Activated CD8-positive, alpha-beta memory T cell treated with anti-CD3 and anti-CD28 coated beads, Interleukin-2, amount 50 U/mL, for 4 hours (primary cell): ENCODE data around the gene GFI1B.
"Not testable (repeated sequence)": the region's sequence is repeated elsewhere in the genome, so short reads cannot be mapped to it uniquely, and the experiment has no call there.

ENCODE experiments used
- DNase-seq: peaks from one replicate; pipeline ENCODE4 v3.0.0-alpha.2; 2020

Gene GFI1B

GRCh38 chr9:132978451-132979131, at the start of gene GFI1B:
TSS of gene GFI1B (plus strand) at chr9:132978694. CDS start at chr9:132986679, 7,985 bp downstream.
- no peak for DNase-seq

DNA sequence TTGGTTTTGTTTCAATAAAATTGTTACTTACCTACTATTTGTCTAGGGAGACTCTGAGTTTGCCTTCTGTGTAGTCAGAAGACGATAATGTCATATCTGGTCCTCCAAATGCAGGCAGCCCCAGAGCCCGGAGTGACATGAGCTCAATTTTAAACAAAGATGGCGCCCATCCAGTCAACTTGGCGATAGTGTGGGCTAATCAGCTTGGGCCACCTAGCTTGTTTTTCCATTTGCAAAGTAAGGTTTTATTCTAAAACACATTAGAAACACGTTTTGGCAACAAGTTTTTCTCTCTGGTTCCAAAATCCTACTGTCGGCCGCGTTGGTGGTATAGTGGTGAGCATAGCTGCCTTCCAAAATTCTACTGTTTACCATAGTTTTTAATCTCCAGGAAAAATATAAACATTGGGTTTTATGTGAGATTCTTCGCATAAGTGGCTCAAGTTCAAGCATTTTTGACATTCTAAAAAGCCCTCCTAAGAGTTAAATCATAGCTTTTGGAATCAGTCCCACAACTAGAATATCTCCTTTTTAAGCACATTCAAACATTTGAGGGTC, 47.2 kb upstream of the GFI1B start:
- DNase-seq, result no peak

DNA sequence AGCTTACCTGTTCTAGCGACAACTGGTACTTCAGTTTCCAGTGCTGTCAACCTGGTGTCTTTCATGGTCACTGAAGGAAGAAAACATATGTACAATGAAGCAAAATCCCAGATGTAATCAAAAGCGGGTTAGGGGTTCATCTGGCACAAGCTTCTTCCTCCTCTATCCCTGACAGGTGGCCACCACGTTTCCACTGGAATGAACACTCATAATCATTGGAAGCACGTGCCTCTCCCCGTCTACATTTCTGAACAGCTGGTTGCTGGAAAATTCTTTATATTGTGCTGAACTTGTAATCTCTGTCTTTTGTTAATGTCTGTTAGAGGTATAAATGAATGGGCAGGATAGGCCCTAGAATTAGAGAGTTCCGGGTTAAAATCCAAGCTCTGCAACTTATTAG, 43.5 kb upstream of the GFI1B start:
- DNase-seq, result no peak

DNA sequence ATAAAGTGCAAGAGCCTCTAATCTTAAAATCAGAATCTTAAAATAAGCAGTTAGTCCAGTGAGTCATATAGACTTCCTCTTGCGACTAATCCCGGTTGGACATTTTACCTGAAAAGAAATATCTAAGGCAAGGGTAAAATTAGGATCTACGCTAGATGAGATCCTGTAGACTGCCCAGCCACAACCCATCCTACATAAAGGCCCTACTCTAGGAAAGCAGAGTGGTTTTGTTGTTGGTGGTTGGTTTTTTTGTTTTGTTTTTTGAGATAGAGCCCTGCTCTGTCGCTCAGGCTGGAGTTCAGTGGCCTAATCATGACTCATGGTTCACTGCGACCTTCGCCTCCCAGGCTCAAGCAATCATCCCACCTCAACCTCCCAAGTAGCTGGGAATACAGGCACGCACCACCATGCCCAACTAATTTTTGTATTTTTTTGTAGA, 41.0 kb upstream of the GFI1B start:
- no peak for DNase-seq

DNA sequence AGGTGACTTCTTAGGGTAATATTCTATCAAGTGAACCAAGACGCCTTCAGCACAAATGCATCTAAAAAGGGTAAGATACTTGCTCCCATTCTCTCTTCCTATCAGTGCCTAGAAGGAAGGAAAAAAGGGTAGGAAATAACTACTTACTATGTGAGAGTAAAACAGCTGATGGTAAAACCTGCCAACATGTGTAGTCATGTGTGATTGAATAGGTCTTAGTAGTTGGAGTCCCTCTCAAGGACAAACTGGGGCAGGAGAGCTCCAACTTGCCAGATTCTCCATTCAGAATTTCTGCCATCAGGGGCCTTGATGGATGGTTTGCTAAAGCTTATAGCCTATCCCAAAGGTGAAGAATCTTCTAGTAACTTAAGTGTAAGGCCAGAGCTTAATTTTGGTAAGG, 39.3 kb upstream of the GFI1B start:
- no peak for DNase-seq

DNA sequence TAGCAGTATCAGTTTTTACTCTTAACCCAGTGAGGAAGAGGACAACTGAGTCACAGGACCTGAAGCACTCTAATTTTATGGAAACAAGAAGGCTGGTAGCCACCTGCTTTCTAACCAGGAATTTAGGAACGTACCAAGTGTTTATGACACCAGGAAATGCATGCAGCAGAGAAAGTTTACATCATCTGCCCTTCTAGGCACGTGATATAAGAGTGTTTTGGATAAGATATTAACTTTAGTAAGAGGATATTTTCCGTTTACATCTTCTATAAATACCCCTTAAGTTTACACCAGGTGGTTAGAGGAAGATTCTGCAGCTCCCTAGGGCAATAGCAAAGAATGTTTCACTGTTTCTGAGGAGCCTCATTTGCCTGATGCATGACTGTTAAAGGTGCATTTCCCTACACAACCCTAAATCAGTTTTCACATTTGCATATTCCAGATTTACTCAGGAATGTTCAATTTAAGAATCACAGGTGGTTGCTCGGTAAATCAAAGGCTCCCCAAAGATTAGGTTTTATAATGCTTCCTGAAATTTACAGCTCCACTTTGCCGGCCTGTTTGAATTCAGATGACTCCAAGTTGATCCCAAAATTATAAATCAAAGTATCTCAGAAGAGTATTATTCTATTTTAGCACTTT, 35.8 kb upstream of the GFI1B start:
- DNase-seq, result no peak

GRCh38 chr9:132943651-132944293, 34.7 kb upstream of the GFI1B start:
- no peak for DNase-seq

DNA sequence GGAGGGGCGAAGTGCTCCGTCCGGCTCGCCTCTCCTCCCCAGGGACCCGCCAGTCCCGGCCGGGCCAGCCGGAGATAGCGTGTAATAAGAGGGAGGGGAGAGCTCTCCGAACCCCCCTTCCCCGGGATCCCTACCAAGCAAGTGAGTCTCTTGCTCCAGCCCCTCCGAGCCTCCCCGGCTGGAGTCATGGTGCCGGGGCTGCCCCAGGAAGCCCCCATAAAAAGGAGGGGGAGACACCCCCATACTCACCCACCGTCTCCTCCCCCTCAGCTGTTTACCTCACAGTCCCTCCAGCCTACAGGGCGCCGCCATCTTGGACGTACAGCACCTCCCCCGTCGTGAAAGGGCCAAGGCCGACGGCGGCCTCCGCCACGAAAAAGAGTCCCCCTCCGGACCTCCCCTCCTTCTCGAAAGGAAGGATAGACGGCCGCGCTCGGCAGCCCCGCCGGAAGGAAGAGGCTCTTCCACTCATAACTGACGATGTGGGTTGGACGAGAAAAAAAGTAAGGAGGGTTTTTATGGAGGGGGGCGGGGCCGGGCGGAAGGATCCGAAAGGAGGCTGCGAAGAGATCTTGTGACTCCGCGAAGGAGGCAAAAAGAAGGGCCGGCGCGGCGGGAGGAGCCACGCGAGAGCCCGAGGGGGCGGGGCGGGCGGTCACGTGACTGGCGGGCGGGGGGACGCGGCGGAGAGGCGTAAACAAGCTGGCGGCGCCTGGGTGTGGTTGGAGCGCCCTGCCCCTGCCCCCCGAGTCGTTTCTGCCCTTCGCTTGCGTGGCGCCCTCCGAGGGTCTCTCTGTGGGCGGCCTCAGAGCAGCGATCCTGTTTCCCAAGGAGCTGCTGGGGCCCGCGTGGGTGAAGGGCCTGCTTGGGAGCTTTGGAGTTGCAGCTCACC, 34.0 kb upstream of the GFI1B start, which contains the start of gene TSC1:
TSC1 (minus strand) TSS at position 323 of the 892 bp plus-strand sequence. CDS start 15,744 bp downstream, outside the sequence.
- peak; percentile 98 for DNase-seq

DNA sequence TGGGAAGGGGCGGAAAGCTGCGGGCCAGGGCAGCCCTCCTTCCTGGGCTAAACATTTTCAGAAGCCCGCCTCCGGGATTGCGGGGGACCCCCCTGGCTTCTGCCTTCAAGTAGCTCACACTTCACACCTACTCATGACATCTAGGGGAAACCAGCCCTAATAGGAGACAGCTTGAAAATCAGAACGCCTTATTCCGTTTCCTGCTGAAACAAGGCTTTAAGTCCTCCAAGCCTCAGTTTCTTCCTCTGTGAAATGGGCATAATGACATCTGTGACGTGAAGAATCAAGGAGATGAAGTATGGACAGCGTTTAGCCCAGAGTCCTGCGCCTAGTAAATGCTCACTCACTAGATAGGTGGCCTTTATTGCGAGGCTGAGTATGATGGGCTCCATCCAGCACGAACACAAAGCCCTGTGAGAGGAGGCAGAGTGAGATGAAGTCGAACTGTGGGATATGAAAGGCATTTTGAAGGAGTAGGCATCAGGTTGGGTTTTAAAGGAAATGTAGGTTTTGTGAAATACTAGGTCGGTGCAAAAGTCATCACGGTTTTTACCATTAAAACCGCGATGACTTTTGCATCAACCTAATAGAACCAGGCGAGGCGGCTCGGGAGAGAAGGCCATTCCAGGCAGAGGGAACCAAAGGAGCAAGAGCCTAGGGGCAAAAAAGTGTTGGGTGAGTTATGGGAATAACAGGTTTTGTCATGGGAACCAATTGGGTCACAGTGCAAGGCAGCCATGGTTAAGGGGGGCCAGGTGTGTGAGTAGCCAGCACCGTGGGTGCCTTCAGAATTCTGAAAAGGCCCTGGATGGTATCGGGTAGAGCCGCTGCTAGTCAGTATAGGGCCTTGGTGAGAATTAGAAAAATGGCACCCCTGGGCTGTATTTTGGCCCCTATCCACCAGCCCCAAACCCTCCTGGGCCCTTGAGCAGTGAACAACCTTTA, 33.0 kb upstream of the GFI1B start:
- no peak for DNase-seq

- DNase-seq, result no peak
Measured at GRCh38 chr9:132946211-132946610, 32.3 kb upstream of the GFI1B start.

DNA sequence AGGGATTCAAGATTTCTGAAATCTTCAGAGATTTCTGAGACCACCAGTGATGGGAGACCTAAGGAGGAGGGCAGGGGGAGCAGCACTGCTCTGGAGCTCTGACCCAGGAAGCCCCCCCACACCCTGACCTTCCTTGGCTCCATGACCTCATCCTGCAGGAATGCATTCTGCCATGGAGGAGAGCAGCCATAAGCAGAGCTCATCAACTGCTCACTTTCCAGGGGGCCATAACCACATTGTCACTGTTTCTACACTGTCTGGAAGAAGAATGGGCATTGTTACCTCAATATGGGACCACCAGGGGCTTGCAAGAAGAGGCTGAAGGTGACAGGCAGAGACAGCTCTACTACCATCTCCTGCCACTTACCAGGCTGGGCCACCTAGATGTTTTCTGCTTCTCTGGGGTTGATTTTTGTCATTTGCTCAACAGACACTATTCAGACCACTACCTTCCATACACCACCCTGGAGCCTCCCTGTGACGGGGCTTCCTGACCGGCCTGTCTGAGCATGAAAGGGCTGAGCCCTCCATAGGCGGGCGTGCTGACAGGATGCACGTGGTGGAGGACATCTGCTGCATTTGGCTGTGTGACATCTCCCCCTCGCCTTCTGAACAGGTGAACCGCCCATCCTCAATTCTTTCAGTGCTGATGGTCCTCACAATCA, 31.7 kb upstream of the GFI1B start:
- DNase-seq, result no peak

- no peak for DNase-seq
Measured at GRCh38 chr9:132947756-132948155, 30.7 kb upstream of the GFI1B start.

DNA sequence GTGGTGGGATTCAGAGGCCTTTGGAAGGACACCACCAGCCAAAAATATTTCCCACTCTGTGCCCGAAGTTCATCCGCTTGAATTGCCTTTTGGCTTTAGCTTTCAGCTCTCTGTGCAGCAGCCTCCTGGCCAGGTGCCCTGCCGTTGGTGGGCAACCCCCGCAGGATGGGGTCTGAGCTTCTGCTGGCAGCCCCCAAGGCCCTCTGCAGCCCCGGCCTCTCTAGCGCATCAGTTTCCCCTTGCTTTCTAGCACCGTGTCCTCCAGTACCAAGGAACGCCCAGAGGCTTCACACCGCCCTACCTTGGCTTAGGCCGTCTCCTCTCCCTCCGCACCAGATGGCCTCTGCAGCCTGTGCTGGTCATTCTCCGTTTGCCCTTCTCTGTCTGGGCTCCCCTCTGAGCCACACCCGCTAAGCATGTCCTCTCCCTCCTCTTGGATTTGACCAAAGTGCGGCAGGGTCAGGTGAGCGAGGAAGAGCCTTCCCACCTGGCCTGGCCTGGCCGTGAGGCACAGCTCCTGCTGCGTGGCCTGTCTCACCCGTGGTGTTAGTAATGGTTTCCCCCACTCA, 29.9 kb upstream of the GFI1B start:
- no peak for DNase-seq

GRCh38 chr9:132949709-132950108, 28.8 kb upstream of the GFI1B start:
- DNase-seq, result no peak

DNA sequence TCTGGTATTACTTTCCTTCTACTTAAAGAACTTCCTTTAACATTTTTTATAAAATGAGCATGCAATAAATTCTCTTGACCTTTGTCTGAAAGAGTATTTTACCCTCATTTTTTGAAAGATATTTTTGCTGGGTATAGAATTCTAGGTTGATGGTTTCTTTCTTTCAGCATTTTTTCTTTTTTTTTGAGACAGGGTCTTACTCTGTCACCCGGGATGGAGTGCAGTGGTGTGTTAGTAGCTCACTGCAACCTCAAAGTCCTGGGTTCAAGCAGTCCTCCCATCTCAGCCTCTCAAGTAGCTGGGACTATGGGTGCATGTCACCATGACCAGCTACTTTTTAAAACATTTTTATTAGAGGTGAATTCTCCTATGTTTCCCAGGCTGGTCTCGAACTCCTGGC, 23.4 kb upstream of the GFI1B start:
- no peak for DNase-seq

DNA sequence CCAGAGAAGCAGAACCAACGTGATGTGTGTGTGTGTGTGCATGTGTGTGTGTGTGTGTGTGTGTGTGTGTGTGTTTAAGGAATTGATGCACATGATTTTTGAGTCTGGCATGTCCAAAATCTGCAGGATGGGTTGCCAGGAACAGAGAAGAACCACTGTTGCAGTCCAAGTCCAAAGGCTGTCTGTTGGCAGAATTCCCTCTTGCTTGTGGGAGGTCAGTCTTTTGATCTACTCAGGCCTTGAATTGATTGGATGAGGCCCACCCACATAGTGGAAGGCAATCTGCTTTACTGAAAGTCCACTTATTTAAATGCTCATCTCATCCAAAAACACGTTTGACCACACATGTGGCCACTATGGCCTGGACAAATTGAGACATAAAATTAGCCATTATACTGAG, 22.7 kb upstream of the GFI1B start:
- DNase-seq, result no peak

DNA sequence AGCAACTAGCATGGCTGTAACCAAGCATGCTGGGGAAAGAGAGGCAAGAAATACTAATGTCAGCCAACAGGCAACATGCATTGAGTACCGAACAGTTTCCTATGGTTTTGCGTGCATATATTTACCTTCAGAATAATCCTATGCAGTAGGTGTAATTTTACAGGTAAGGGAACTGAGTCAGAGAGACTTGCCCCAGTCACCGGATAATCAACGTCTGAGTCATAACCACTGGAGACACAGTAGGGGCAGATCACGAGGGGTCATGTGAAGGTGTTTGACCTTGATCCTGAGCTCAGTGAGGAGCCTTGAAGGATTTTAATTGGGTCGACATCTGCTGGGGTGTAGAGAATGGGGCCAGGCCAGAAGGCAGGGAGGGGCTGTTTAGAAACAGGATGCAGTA, 20.7 kb upstream of the GFI1B start:
- no peak for DNase-seq

- DNase-seq, result no peak
Measured at GRCh38 chr9:132961002-132961401, 17.5 kb upstream of the GFI1B start.

DNA sequence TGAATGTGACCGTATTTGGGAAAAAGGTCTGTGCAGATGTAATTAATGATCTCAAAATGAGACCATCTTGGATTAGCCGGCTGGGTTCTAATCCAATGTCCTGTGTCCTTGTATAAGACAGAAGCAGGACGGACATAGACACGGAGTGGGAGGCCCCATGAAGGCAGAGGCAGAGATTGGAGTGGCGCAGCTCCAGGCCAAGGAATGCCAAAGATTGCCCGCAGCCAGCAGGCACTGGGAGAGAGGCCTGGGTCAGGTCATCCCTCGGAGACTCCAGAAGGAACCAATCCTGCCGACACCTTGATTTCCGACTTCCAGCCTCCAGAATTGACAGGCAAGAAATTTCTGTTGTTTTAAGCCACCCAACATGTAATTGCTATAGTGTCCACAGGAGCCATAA, 13.0 kb upstream of the GFI1B start:
- DNase-seq, result no peak

DNA sequence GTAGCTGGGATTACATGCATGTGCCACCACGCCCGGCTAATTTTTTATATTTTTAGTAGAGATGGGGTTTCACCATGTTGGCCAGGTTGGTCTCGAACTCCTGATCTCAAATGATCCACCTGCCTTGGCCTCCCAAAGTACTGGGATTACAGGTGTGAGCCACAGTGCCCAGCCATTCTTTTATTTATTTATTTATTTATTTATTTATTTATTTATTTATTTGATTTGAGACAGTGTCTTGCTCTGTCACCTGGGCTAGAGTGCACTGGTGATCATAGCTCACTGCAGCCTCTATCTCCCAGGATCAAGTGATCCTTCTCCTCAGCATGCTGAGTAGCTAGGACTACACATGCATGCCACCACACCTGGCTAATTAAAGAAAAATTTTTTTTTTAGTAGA, 10.6 kb upstream of the GFI1B start:
- not testable (repeated sequence) for DNase-seq

- DNase-seq, result no peak
Measured at GRCh38 chr9:132969783-132970182, 8.7 kb upstream of the GFI1B start.
